Head of caudate nucleus (tissue), 42 donors: Measurements from ENCODE around the gene WDR38.

Source experiments
- DNase-seq, 42 donors: peaks; one replicate each; pipeline versions ENCODE4 v3.0.0 to v3.0.0-alpha.2; 2020 to 2021; ENCODE audit warnings: mixed read lengths in 7 of 42
- intact Hi-C: fragments of 100-400 bp; cut with DNase I; formaldehyde crosslinking; loops from one replicate; pipeline ENCODE4 v1.15.0; 2022

The WDR38 gene

GRCh38 chr9:124855566-124855943 lies 2.3 kb downstream of the WDR38 start:
- no peak for DNase-seq
- intact Hi-C loops: no loop called here

DNA sequence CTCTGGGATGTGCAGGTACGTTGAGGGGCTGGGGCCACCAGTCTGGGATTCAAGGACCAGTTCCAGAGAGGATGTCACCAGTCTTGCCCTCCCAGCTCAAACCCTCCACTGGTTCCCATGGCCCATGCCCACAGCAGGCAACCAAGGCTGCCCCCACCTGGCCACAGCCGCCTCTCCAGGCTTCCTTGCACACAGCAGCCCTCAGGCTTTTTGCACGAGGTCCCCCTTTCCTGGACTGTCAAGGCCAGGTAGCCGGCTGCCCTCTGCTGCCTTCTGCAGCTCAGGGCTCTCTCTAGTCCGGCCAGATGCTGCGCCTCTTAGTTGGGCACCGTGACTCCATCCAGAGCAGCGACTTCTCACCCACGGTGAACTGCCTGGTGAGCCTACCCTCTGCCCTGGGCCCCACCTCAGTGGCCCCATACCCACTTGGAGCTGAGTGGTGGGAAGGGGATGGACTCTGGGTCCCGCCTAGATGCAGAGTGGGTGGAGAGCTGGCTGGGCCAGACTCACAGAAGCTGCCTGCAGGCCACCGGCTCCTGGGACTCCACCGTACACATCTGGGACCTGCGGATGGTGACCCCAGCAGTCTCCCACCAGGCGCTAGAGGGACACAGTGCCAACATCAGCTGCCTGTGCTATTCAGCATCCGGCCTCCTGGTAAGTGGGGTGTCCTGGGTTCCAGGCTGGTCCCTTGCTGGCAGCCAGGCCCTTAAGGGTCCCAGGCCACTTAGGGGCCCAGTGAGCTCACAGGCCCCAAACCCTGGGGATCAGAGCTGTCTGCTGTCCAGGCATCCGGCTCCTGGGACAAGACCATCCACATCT lies 2.9 kb downstream of the WDR38 start:
- intact Hi-C loops: no loop called here
- peak in 4 of 42 donors; percentile 33 to 50 (median 39) for DNase-seq

GRCh38 chr9:124857533-124858162 lies 4.4 kb downstream of the WDR38 start:
- intact Hi-C loops: no loop called here
- peak in 1 of 42 donors; percentile 35 for DNase-seq

DNA sequence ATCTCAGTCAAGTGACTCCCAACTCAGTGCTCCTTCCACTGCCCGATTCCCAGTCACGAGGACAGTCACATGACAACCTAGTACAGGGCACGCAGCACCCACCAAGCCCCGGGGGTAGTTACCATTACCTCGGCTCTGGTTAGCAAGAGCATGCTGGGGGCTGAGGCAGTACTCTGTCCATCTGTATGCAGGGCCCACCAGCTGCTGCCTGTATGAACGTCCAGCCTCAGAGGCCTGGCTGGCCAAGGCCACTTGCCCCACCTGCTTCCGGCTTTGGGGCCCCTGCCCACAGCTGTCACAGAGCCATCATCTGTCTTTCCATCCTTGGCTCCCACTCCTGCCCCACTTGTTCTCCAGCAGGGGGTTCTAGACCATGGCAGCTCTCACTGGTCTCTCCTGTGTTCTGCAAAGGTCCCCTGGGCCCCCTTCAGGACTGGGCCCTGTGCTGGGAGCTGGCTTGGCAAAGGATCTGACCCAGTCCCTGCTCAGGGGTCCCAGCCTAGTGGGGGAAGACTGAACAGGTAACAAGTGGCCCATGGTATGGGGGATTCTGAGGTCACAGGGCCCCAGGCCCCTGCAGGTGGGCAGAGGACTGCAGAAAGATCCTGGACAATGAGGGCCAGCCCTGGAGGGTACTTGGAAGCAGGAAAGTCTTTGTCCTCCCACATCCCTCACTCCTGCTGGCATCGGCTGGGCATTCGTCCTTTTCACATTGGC lies 5.2 kb downstream of the WDR38 start:
- DNase-seq: no peak
- intact Hi-C loops: no loop called here

- intact Hi-C loops: no loop called here
- no peak for DNase-seq
Observed at GRCh38 chr9:124859803-124860581, 6.7 kb downstream of the WDR38 start.

- intact Hi-C loops: no loop called here
- DNase-seq: no peak
Observed at GRCh38 chr9:124860582-124861341, 7.5 kb downstream of the WDR38 start.

GRCh38 chr9:124861342-124862229 lies 8.3 kb downstream of the WDR38 start, which contains the start of the genes ARPC5L and RPL35:
Gene ARPC5L (plus strand): TSS chr9:124862130. CDS start chr9:124869291, 7,161 bp downstream.
Gene RPL35 (minus strand): TSS chr9:124861957. CDS start chr9:124861912, 45 bp downstream.
- peak; percentile 90 to 99 (median 97) for DNase-seq
- intact Hi-C loops: no loop called here

- intact Hi-C loops: no loop called here
Observed at GRCh38 chr9:124863371-124863871, 10.2 kb downstream of the WDR38 start.

GRCh38 chr9:124868511-124869465 lies 15.5 kb downstream of the WDR38 start:
- intact Hi-C loops: loop anchor here (5.0 kb wide), 1 partner anchor 74 kb away; the partner anchor contains the start of gene GOLGA1
- DNase-seq: peak; percentile 47 to 95 (median 88)

More at GRCh38 chr9:124863371-124863871, 10.2 kb downstream of the WDR38 start:
- no peak for DNase-seq

- intact Hi-C loops: loop anchor here (5.0 kb wide), 1 partner anchor 73 kb away; the partner anchor contains the start of gene GOLGA1
Observed at GRCh38 chr9:124869466-124869985, 16.3 kb downstream of the WDR38 start.

DNA sequence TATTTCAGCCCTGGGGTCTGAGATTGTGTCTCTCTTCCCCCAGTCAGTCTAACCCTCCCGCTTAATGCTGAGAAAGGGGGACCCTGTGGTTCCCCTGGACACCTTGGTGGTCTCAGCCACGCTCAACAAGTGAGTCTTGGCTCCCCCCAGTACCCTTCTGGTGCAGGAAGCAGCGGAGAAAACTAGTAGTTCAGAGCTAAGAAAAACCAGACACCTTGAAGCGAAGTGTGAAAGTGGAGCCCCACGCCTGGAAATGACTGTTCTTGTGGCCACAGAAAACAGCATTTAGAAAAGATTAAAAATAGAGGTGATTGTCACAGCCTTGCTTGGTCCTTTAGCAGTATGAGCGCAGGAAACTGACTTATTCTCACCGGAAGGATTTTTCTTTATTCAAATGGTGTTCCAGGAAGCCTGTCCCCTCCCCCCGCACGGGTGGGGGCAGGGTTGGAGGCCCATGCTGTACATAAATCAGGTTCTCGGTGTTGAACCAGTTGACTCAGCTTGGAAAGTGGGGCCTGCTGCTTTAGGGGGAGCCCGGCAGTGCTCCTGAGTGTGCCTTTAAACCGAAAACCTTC lies 16.8 kb downstream of the WDR38 start:
- intact Hi-C loops: loop anchor here (5.0 kb wide), 1 partner anchor 72 kb away; the partner anchor contains the start of gene GOLGA1
- DNase-seq: peak in 8 of 42 donors; percentile 35 to 56 (median 45)

More at GRCh38 chr9:124869466-124869985, 16.3 kb downstream of the WDR38 start:
- DNase-seq: peak in 17 of 42 donors; percentile 20 to 74 (median 36)

DNA sequence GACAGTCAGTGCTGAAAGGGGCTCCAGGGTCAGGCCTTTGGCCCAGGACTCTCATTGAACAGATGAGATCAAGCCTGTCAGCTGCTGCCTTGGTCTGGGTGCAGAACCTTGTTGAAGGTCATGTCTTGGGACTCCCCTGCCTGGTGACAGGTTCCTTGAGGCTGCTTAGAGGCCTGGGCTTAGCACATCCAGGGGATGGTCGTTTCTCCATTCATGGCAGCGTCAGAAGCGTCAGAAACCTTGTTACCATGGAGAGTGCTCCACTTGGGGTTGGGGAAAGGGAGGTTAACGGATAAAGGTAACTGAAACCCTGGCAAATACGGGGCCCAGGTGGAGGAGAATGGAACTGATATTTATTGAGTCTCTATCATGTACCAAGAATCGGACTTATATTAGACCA lies 17.5 kb downstream of the WDR38 start:
- intact Hi-C loops: no loop called here
- no peak for DNase-seq

- no peak for DNase-seq
- intact Hi-C loops: no loop called here
Observed at GRCh38 chr9:124871156-124871561, 17.9 kb downstream of the WDR38 start.

DNA sequence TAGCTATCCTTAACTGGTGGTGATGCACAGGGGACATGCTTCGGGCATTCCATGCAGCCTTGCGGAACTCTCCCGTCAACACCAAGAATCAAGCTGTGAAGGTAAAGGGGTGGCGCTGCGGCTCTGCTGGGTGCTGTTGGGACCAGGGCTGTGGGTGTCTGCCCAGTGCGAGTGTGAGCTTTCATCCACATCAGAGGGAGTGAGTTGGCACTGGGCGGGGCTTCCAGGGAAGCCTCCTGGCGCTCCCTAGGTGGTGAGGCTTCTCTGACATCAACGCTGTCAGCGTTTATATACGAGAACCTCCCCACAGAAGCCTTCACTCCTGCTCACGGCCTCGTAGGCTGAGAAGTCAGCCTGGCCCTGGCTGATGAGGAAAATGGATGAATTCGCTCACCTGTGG lies 20.4 kb downstream of the WDR38 start:
- intact Hi-C loops: no loop called here
- DNase-seq: peak in 41 of 42 donors; percentile 30 to 92 (median 71)

DNA sequence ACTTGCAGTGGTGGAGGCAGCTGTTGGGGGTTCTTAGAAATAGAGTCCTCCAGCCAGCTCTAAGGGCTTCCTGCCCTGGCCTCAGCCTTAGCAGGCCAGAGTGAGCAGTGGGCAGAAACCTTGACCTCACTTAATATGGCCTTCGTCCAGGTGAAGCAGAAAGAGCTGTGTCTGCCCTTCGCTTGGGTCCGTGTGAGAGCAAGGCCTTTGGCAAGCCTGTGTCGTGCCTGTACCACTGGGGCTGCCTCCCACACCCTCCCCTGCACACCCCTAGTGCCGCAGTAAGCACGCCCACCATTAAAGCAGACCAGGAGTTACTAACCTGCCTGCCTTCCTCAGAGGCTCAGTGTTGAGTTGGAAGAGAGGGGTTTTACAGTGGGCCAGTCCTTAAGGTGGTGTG lies 22.2 kb downstream of the WDR38 start:
- DNase-seq: no peak
- intact Hi-C loops: no loop called here
